ENCODE measurements around the gene BACH2.

GRCh38 chr6:90186637-90187371 lies 109.8 kb downstream of the BACH2 start:
- TF ChIP-seq CTCF (IDR thresholded peaks at IDR 0.05) (no peak), EZH2 (IDR thresholded peaks at IDR 0.05) (no peak), EZH2phosphoT487 (IDR thresholded peaks at IDR 0.05) (no peak)

All from neural progenitor cell (in vitro differentiated cells).